ENCODE results near the gene DPP3. TPM values are rescaled to one million over a fixed set of nuclear protein-coding genes. Genes with fewer than 3 reads are reported as not detected.

Gene DPP3
- total RNA-seq, 1 experiment from 2014 or later = 76.2 TPM

DNA sequence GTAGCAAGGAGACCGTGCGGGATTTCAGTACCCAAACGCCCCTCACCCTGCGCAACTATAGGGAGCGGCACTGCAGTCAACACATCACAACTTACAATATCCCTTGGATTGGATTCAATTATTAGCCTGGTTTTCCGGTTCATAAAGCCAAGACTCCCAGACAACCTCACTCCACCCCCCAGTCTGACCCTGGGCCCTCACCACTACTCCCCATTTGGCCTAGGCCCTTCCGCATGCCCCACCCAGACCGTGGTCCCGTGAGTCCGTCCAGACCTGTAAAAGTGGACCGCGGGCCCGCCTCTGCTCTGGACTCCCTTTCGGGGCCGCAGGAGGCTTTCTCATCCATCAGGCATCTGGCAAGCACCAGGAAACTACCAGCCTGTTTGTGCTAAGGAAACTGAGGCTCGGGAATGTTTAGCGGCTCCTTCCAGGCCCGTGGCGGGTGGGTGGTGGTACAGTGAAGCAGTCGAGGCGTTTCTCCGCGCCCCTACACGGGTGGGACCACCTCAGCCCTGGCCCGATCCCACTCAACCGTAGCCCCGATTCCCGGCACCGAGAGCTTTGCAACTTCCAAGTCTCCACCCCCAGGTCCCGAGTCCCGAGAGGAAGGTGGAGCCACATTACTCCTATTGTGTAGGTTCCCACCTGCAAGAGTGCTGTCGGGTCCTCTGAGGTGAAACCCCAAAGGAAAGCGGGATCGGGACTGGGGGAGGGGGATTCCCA, 679 bp upstream of the DPP3 start:
- peak overlapping the region; percentile 61 for H3K4me3 ChIP-seq
- H3K9me2 ChIP-seq (ENCODE audit: insufficient read depth) = no peaks in the 10 kb centered on the region
- intact Hi-C loops (cut with micrococcal nuclease; ENCODE audit: unreplicated experiment) = loop anchor here (1.0 to 5.0 kb wide), 6 partner anchors 25 to 553 kb away; partner anchors contain the start of gene BBS1
- peak overlapping the region; percentile 82 for H3K4me2 ChIP-seq
- no peak for DNase-seq
- H2AFZ ChIP-seq = peak overlapping the region; percentile 72
- peaks cover 7% of the 10 kb centered on the region for H3K4me1 ChIP-seq (replicated peaks; ENCODE audit: insufficient read depth)
- POLR2A ChIA-PET (ENCODE audit: unreplicated experiment) = interaction anchor here (0.5 to 1.0 kb wide), 12 partner anchors 12 to 895 kb away, joined by 3 to 17 read pairs (median 4); partner anchors contain the start of genes BBS1 and RBM4B
- H4K20me1 ChIP-seq (ENCODE audit: insufficient read depth) = peaks cover 12% of the 10 kb centered on the region; the same call in 1 of the 2 replicates
- no peak for TF ChIP-seq EZH2 (IDR thresholded peaks at IDR 0.05; ENCODE audit: low read depth)
- TF ChIP-seq, protein P1, sequence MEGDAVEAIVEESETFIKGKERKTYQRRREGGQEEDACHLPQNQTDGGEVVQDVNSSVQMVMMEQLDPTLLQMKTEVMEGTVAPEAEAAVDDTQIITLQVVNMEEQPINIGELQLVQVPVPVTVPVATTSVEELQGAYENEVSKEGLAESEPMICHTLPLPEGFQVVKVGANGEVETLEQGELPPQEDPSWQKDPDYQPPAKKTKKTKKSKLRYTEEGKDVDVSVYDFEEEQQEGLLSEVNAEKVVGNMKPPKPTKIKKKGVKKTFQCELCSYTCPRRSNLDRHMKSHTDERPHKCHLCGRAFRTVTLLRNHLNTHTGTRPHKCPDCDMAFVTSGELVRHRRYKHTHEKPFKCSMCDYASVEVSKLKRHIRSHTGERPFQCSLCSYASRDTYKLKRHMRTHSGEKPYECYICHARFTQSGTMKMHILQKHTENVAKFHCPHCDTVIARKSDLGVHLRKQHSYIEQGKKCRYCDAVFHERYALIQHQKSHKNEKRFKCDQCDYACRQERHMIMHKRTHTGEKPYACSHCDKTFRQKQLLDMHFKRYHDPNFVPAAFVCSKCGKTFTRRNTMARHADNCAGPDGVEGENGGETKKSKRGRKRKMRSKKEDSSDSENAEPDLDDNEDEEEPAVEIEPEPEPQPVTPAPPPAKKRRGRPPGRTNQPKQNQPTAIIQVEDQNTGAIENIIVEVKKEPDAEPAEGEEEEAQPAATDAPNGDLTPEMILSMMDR (conservative IDR thresholded peaks at IDR 0.05) = no peak
- peak overlapping the region; percentile 59 for H3K27ac ChIP-seq
- TSS peak; percentile 68 for BruUV-seq (replicated peaks)
- no peaks in the 10 kb centered on the region for H3K27me3 ChIP-seq (ENCODE audit: insufficient read depth, low read depth)
- H3K9me3 ChIP-seq (ENCODE audit: insufficient read depth, low read depth) = no peaks in the 10 kb centered on the region
- 0 out of 2 replicates have a peak, but pooled peaks cover 7% of the 10 kb centered on the region for H3K36me3 ChIP-seq (ENCODE audit: low read depth)
- H3K79me2 ChIP-seq (ENCODE audit: low read depth) = peaks cover 22% of the 10 kb centered on the region
- peaks cover 12% of the 10 kb centered on the region; the same call in 1 of the 2 replicates for H3F3A ChIP-seq (ENCODE audit: insufficient read depth, low read depth)
- CTCF ChIA-PET = interaction anchor here (0.7 to 1.7 kb wide), 5 partner anchors 12 to 199 kb away, joined by 3 to 7 read pairs (median 3); partner anchors contain the start of gene RBM4B

DNA sequence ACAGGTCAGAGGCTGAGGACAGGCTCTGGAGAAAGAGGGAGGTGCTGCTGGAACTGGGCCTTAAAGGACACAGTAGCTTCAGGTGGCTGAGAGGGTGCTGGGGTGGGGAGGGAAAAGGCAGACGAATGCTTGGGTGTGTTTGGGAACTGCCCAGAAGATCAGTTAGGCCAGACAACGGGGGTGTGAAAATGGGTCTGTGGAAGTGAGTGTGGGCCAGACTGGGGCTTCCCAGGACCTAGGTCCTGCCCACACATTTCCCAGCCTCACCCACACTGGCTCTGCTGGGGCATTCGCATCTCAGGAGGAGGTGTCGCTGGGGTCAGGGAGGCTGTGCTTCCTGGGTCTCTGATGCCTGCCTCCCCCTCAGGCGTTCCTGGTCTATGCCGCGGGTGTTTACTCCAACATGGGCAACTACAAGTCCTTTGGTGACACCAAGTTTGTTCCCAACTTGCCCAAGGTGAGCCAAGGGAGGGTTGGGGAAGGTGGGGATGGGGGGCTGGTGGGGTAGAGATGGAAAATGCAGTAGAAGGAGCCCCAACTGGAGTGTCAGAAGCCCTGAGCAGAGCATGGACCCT, 4.7 kb downstream of the DPP3 start:
- no TSS peak for BruUV-seq (replicated peaks)
- no peak for TF ChIP-seq EZH2 (IDR thresholded peaks at IDR 0.05; ENCODE audit: low read depth)
- TF ChIP-seq, protein P1 (conservative IDR thresholded peaks at IDR 0.05) = no peak
- Histone ChIP-seq H3K27ac (no peak overlapping the region), H3F3A (ENCODE audit: insufficient read depth, low read depth) (peaks cover 6% of the 10 kb centered on the region; the same call in 1 of the 2 replicates), H3K9me2 (ENCODE audit: insufficient read depth) (no peaks in the 10 kb centered on the region), H3K9me3 (ENCODE audit: insufficient read depth, low read depth) (no peaks in the 10 kb centered on the region), H3K4me1 (replicated peaks; ENCODE audit: insufficient read depth) (peaks cover 7% of the 10 kb centered on the region), H3K36me3 (ENCODE audit: low read depth) (0 out of 2 replicates have a peak, but pooled peaks cover 7% of the 10 kb centered on the region), H2AFZ (no peak overlapping the region), H3K4me2 (no peak overlapping the region), H4K20me1 (ENCODE audit: insufficient read depth) (peaks cover 6% of the 10 kb centered on the region; the same call in 1 of the 2 replicates), H3K4me3 (no peak overlapping the region), H3K27me3 (ENCODE audit: insufficient read depth, low read depth) (no peaks in the 10 kb centered on the region), H3K79me2 (ENCODE audit: low read depth) (peaks cover 11% of the 10 kb centered on the region)
- POLR2A ChIA-PET (ENCODE audit: unreplicated experiment) = interaction anchor here (0.6 kb wide), 1 partner anchor 107 kb away, joined by 11 read pairs; no protein-coding TSS in a partner anchor
- intact Hi-C loops (cut with micrococcal nuclease; ENCODE audit: unreplicated experiment) = loop anchor here (5.0 kb wide), 1 partner anchor 547 kb away; no protein-coding TSS in a partner anchor
- CTCF ChIA-PET = no interaction called here
- no peak for DNase-seq

DNA sequence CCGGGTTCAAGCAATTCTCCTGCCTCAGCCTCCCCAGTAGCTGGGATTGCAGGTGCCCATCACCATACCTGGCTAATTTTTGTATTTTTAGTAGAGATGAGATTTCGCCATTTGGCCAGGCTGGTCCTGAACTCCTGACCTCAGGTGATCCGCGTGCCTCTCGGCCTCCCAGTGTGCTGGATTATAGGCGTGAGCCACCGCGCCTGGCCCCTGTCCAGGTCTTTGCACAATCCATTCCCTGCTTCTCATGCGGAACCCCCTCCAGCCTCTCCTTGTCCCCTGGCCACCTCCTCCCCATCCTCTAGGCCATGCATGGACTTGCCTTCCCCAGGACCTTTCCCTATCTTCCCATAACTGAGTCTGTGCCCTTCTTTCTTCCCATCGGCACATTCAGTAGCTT, 8.7 kb downstream of the DPP3 start:
- no peak for TF ChIP-seq EZH2 (IDR thresholded peaks at IDR 0.05; ENCODE audit: low read depth)
- TF ChIP-seq, protein P1 (conservative IDR thresholded peaks at IDR 0.05) = no peak
- 0 out of 2 replicates have a peak, but pooled peaks cover 4% of the 10 kb centered on the region for H4K20me1 ChIP-seq (ENCODE audit: insufficient read depth)
- H3K9me3 ChIP-seq (ENCODE audit: insufficient read depth, low read depth) = no peaks in the 10 kb centered on the region
- no peaks in the 10 kb centered on the region for H3K36me3 ChIP-seq (ENCODE audit: low read depth)
- intact Hi-C loops (cut with micrococcal nuclease; ENCODE audit: unreplicated experiment) = no loop called here
- no peak for DNase-seq
- no peaks in the 10 kb centered on the region for H3K79me2 ChIP-seq (ENCODE audit: low read depth)
- H3K27me3 ChIP-seq (ENCODE audit: insufficient read depth, low read depth) = no peaks in the 10 kb centered on the region
- no peaks in the 10 kb centered on the region for H3K4me1 ChIP-seq (replicated peaks; ENCODE audit: insufficient read depth)
- no peaks in the 10 kb centered on the region for H3K9me2 ChIP-seq (ENCODE audit: insufficient read depth)
- no peaks in the 10 kb centered on the region for H3F3A ChIP-seq (ENCODE audit: insufficient read depth, low read depth)
- no peak overlapping the region for H2AFZ ChIP-seq
- no TSS peak for BruUV-seq (replicated peaks)
- no peak overlapping the region for H3K4me3 ChIP-seq
- no peak overlapping the region for H3K4me2 ChIP-seq
- ChIA-PET CTCF (no interaction called here), POLR2A (ENCODE audit: unreplicated experiment) (no interaction called here)
- no peak overlapping the region for H3K27ac ChIP-seq

All from PC-9 (cell line).